ENCODE results near the gene ARHGEF19.

GRCh38 chr1:16257968-16258367 lies 45.5 kb upstream of the ARHGEF19 start:
- TF ChIP-seq POLR2AphosphoS5 (IDR thresholded peaks at IDR 0.05; ENCODE audit: borderline replicate concordance, low read depth, low read length) (no peak), EZH2 (IDR thresholded peaks at IDR 0.05) (no peak)

Data from SK-N-MC (cell line).